ENCODE data around the gene SLC23A3. TPM values are rescaled to one million over a fixed set of nuclear protein-coding genes. Genes with fewer than 3 reads are reported as not detected.

SLC23A3 gene
- total RNA-seq, 1 donor from 2014 or later, result 1.1 TPM

DNA sequence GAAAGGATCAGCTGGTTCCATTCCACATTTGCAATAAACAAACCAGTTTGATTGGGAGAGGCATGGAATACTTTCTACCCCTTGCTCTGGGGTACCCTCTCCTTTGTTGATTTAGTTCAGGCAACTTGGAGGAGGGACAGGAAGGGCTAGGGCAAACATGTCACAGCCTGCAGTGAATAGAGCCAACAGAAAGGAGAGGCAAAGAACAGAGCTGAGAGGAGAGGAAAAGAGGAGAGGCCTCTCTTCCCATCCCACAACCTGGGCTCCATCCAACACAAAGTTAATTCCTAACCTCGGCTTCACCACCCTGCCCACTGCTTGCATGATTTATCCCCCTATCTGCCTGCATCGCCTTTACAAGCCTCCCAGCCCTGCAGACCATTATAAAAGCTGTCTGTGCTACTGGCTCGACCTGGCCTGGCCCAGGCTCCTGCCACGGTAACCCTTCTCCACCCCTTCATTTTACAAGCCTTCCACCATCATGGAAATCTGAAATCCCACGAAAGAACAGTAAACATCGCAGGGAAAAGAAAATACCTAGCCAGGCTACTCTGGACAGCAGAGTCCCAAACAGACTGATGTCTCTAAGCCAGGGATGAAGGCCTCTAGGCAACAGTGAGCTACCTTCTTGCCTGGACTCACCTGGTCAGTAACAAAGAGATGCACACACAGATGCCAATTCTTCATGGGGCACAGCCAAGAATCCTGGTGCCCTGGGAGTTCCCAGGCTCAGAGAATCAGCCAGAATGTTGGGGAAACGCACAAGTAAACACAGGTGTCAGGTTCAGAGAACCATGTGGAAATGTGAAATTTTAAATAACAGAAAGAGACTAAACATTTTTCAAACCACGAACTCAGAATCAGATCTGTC is 52.8 kb downstream of the SLC23A3 start:
- H3K4me3 Mint-ChIP-seq (ENCODE audit: unreplicated experiment), result no peak overlapping the region
- H3K27me3 Mint-ChIP-seq (ENCODE audit: unreplicated experiment), result peaks cover 1% of the 10 kb centered on the region
- no peaks in the 10 kb centered on the region for H3K9me3 Mint-ChIP-seq (ENCODE audit: unreplicated experiment)
- DNase-seq, result no peak
- TF ChIP-seq, protein P1, sequence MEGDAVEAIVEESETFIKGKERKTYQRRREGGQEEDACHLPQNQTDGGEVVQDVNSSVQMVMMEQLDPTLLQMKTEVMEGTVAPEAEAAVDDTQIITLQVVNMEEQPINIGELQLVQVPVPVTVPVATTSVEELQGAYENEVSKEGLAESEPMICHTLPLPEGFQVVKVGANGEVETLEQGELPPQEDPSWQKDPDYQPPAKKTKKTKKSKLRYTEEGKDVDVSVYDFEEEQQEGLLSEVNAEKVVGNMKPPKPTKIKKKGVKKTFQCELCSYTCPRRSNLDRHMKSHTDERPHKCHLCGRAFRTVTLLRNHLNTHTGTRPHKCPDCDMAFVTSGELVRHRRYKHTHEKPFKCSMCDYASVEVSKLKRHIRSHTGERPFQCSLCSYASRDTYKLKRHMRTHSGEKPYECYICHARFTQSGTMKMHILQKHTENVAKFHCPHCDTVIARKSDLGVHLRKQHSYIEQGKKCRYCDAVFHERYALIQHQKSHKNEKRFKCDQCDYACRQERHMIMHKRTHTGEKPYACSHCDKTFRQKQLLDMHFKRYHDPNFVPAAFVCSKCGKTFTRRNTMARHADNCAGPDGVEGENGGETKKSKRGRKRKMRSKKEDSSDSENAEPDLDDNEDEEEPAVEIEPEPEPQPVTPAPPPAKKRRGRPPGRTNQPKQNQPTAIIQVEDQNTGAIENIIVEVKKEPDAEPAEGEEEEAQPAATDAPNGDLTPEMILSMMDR (IDR thresholded peaks at IDR 0.05; ENCODE audit: partially characterized antibody, unreplicated experiment), result no peak
- H3K4me1 Mint-ChIP-seq (ENCODE audit: low read depth, unreplicated experiment), result peaks cover 19% of the 10 kb centered on the region
- H3K27ac Mint-ChIP-seq (ENCODE audit: unreplicated experiment), result no peak overlapping the region
- H3K36me3 Mint-ChIP-seq (ENCODE audit: unreplicated experiment), result no peaks in the 10 kb centered on the region

DNA sequence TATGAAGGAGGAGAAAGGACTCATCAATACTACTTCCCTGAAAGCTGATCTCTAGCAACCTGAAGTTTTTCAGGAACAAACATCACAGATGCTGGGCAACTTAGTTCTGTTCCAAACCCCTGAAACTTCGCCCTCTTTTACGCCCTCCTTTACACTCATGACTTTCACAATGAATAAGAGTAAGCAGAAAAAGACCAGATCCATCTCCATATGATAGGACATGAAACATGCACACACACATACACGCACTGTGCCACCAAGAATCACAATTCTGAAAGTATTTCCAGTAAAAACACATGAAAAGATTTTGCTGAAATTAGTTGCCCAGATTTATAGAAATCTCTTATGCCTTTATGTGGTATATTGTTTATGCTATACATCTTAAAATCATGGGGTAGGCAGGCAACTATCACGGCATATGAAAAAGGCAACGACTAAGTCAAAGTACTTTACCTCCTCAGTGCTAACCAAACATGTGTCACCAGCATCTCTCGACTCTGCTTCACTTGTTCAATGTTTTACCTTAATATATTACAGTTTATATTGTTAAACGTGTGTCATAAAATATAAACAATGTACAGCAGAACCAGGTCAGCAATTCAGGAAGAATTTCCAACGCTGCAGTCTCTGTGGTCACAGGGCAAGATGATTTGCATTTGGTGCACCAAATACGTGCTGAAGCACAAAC is 57.0 kb downstream of the SLC23A3 start:
- TF ChIP-seq, protein P1 (IDR thresholded peaks at IDR 0.05; ENCODE audit: partially characterized antibody, unreplicated experiment), result no peak
- DNase-seq, result no peak
- no peak overlapping the region for H3K4me3 Mint-ChIP-seq (ENCODE audit: unreplicated experiment)
- peaks cover 3% of the 10 kb centered on the region for H3K27me3 Mint-ChIP-seq (ENCODE audit: unreplicated experiment)
- H3K27ac Mint-ChIP-seq (ENCODE audit: unreplicated experiment), result no peak overlapping the region
- no peaks in the 10 kb centered on the region for H3K9me3 Mint-ChIP-seq (ENCODE audit: unreplicated experiment)
- H3K4me1 Mint-ChIP-seq (ENCODE audit: low read depth, unreplicated experiment), result peaks cover 7% of the 10 kb centered on the region
- no peaks in the 10 kb centered on the region for H3K36me3 Mint-ChIP-seq (ENCODE audit: unreplicated experiment)

DNA sequence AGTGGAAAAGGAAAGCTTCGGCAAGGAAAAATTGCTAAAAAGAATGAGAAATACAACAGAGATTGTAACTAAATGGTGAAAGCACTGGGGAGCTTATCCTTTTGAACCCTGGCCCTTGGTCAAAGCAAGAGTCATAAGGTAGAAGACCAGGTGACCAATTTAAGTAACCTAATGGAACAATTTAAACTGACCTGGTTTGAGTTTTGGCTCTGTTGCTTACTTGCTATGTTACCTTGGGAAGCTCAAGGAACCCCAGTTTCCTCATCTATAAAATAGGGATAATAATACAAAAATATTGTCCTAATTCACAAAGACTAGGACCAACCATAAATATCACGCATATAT is 57.8 kb downstream of the SLC23A3 start:
- TF ChIP-seq, protein P1 (IDR thresholded peaks at IDR 0.05; ENCODE audit: partially characterized antibody, unreplicated experiment), result no peak
- H3K4me3 Mint-ChIP-seq (ENCODE audit: unreplicated experiment), result no peak overlapping the region
- peaks cover 3% of the 10 kb centered on the region for H3K27me3 Mint-ChIP-seq (ENCODE audit: unreplicated experiment)
- H3K9me3 Mint-ChIP-seq (ENCODE audit: unreplicated experiment), result no peaks in the 10 kb centered on the region
- peaks cover 9% of the 10 kb centered on the region for H3K4me1 Mint-ChIP-seq (ENCODE audit: low read depth, unreplicated experiment)
- no peaks in the 10 kb centered on the region for H3K36me3 Mint-ChIP-seq (ENCODE audit: unreplicated experiment)
- no peak overlapping the region for H3K27ac Mint-ChIP-seq (ENCODE audit: unreplicated experiment)
- no peak for DNase-seq

Other genes starting within 250 kb of the SLC23A3 start
- gene CDK5R2, start 210.4 kb downstream of the SLC23A3 start, total RNA-seq (ENCODE audit: unreplicated experiment), result 46.1 TPM
- not detected for gene FEV, start 184.8 kb downstream of the SLC23A3 start, total RNA-seq (ENCODE audit: unreplicated experiment)
- 0.49 TPM for gene CRYBA2, start 176.6 kb downstream of the SLC23A3 start, total RNA-seq (ENCODE audit: unreplicated experiment)
- 1.1 TPM for gene CFAP65, start 128.5 kb downstream of the SLC23A3 start, total RNA-seq (ENCODE audit: unreplicated experiment)
- not detected for gene IHH, start 109.1 kb downstream of the SLC23A3 start, total RNA-seq (ENCODE audit: unreplicated experiment)
- gene NHEJ1, start 9.2 kb downstream of the SLC23A3 start, total RNA-seq (ENCODE audit: unreplicated experiment), result 24.8 TPM
- gene CNPPD1, start 6.9 kb upstream of the SLC23A3 start, total RNA-seq (ENCODE audit: unreplicated experiment), result 61.5 TPM
- gene RETREG2, start 8.2 kb upstream of the SLC23A3 start, total RNA-seq (ENCODE audit: unreplicated experiment), result 167 TPM
- 49.5 TPM for gene ZFAND2B, start 36.8 kb upstream of the SLC23A3 start, total RNA-seq (ENCODE audit: unreplicated experiment)
- 49.4 TPM for gene ABCB6, start 48.9 kb upstream of the SLC23A3 start, total RNA-seq (ENCODE audit: unreplicated experiment)
- 80.4 TPM for gene ATG9A, start 59.6 kb upstream of the SLC23A3 start, total RNA-seq (ENCODE audit: unreplicated experiment)
- 95.8 TPM for gene ANKZF1, start 59.8 kb upstream of the SLC23A3 start, total RNA-seq (ENCODE audit: unreplicated experiment)
- 6.2 TPM for gene GLB1L, start 75.4 kb upstream of the SLC23A3 start, total RNA-seq (ENCODE audit: unreplicated experiment)
- 32.2 TPM for gene STK16, start 75.5 kb upstream of the SLC23A3 start, total RNA-seq (ENCODE audit: unreplicated experiment)
- gene TUBA4B, start 83.2 kb upstream of the SLC23A3 start, total RNA-seq (ENCODE audit: unreplicated experiment), result not detected
- 27.5 TPM for gene TUBA4A, start 83.9 kb upstream of the SLC23A3 start, total RNA-seq (ENCODE audit: unreplicated experiment)
- gene DNAJB2, start 109.3 kb upstream of the SLC23A3 start, total RNA-seq (ENCODE audit: unreplicated experiment), result 124 TPM
- gene PTPRN, start 139.4 kb upstream of the SLC23A3 start, total RNA-seq (ENCODE audit: unreplicated experiment), result 104 TPM
- not detected for gene RESP18, start 162.7 kb upstream of the SLC23A3 start, total RNA-seq (ENCODE audit: unreplicated experiment)
- gene DNPEP, start 217.9 kb upstream of the SLC23A3 start, total RNA-seq (ENCODE audit: unreplicated experiment), result 19.8 TPM
- 1.3 TPM for gene DES, start 248.3 kb upstream of the SLC23A3 start, total RNA-seq (ENCODE audit: unreplicated experiment)